H1 (cell line): ENCODE data around the gene BBS1. TPM values are rescaled to one million over a fixed set of nuclear protein-coding genes. Genes with fewer than 3 reads are reported as not detected.

Source experiments
- CTCF ChIA-PET: fragments of 300-600 bp; sonication (Branson Sonifier 250); formaldehyde crosslinking; loops from one replicate; lab custom pipeline; 2021; ENCODE audit not compliant: partially characterized antibody; lab: Charles Lee
- POLR2A ChIA-PET: fragments of 300-600 bp; sonication (Branson Sonifier 250); formaldehyde crosslinking; loops from one replicate; lab custom pipeline; 2021; ENCODE audit warnings: inconsistent platforms; ENCODE audit not compliant: partially characterized antibody; lab: Charles Lee
- DNase-seq, 2 experiments: peaks; one replicate each; pipeline versions ENCODE4 v3.0.0 to v3.0.0-alpha.2; 2010 to 2022; ENCODE audit warnings: low spot score in 2 of 2, low read depth in 1 of 2, mixed read lengths in 1 of 2
- FAIRE-seq: peaks from 2 replicates; lab custom pipeline; 2011; peaks lifted over from hg19 to GRCh38; lab: Jason Lieb, UNC
- H2AFZ ChIP-seq: 2 replicates; pipeline ENCODE4 v1.8.1; 2012; ENCODE audit warnings: low read length, inconsistent platforms
- H2AK5ac ChIP-seq: 2 replicates; pipeline ENCODE4 v1.6.1; 2013; ENCODE audit warnings: low read depth, low read length
- H2BK120ac ChIP-seq: replicated peaks from 2 replicates; pipeline ENCODE3; 2013; ENCODE audit warnings: low read depth, low read length, inconsistent platforms
- H2BK12ac ChIP-seq: 2 replicates; pipeline ENCODE4 v1.6.1; 2013; ENCODE audit warnings: low read depth, low read length
- H2BK15ac ChIP-seq: 2 replicates; pipeline ENCODE4 v1.6.1; 2013; ENCODE audit warnings: low read length
- H2BK20ac ChIP-seq: 2 replicates; pipeline ENCODE4 v1.6.1; 2013; ENCODE audit warnings: low read length
- H2BK5ac ChIP-seq: 2 replicates; pipeline ENCODE4 v1.6.1; 2013; ENCODE audit warnings: low read depth, low read length
- H3K14ac ChIP-seq: 2 replicates; pipeline ENCODE4 v1.6.1; 2013; ENCODE audit warnings: inconsistent platforms; ENCODE audit not compliant: insufficient read length
- H3K18ac ChIP-seq: 2 replicates; pipeline ENCODE4 v1.6.1; 2013; ENCODE audit warnings: low read length; ENCODE audit errors: extremely low read depth
- H3K23ac ChIP-seq: 2 replicates; pipeline ENCODE4 v1.6.1; 2013; ENCODE audit warnings: inconsistent platforms; ENCODE audit not compliant: insufficient read length
- H3K23me2 ChIP-seq: 2 replicates; pipeline ENCODE4 v1.6.1; 2013; ENCODE audit warnings: low read depth, low read length
- H3K27ac ChIP-seq: 2 replicates; pipeline ENCODE4 v1.6.1; 2011; ENCODE audit warnings: low read depth, low read length, inconsistent platforms
- H3K27me3 ChIP-seq, 4 experiments: replicated peaks in 1 of 4; 1 replicate in 1 of 4; 2 replicates in 3 of 4; pipeline versions ENCODE4 v1.6.1 to v1.8.1; 2011 to 2013; ENCODE audit warnings: low read length in 3 of 4, mild to moderate bottlenecking in 3 of 4, inconsistent platforms in 2 of 4, mixed read lengths in 2 of 4, moderate library complexity in 1 of 4; ENCODE audit not compliant: control insufficient read depth in 3 of 4, insufficient read depth in 3 of 4; ENCODE audit errors: extremely low read depth in 1 of 4
- H3K36me3 ChIP-seq, 4 experiments: 2 replicates each; pipeline versions ENCODE4 v1.6.1 to v1.8.1; 2011 to 2013; ENCODE audit warnings: mild to moderate bottlenecking in 4 of 4, low read length in 3 of 4, moderate library complexity in 2 of 4, control low read depth in 1 of 4, inconsistent platforms in 1 of 4; ENCODE audit not compliant: insufficient read depth in 4 of 4, control insufficient read depth in 2 of 4
- H3K4ac ChIP-seq: replicated peaks from 2 replicates; pipeline ENCODE3; 2013; ENCODE audit warnings: low read length, low read depth, mixed read lengths, inconsistent platforms; ENCODE audit not compliant: insufficient read length
- H3K4me1 ChIP-seq, 4 experiments: replicated peaks in 1 of 4; 1 replicate in 1 of 4; 2 replicates in 3 of 4; pipeline versions ENCODE4 v1.6.1 to v1.8.1; 2011 to 2013; ENCODE audit warnings: low read length in 3 of 4, inconsistent platforms in 2 of 4, mixed read lengths in 1 of 4; ENCODE audit not compliant: insufficient read depth in 4 of 4, control insufficient read depth in 3 of 4
- H3K4me2 ChIP-seq, 2 experiments: 2 replicates each; pipeline versions ENCODE4 v1.6.1 to v1.8.1; 2011 to 2013; ENCODE audit warnings: low read depth in 2 of 2, low read length in 2 of 2, control low read depth in 1 of 2, inconsistent platforms in 1 of 2, mild to moderate bottlenecking in 1 of 2; ENCODE audit not compliant: insufficient read depth in 1 of 2
- H3K4me3 ChIP-seq, 4 experiments: fragments of 200-600, 300-600 bp in 1 of 4; sonication (generic), shearing (Covaris generic), sonication (Bioruptor Twin) in 1 of 4; 2 replicates each; pipeline versions ENCODE4 v1.5.1 to v1.8.1; 2011 to 2016; ENCODE audit warnings: low read length in 4 of 4, low read depth in 3 of 4, control low read depth in 2 of 4, inconsistent platforms in 2 of 4, mild to moderate bottlenecking in 2 of 4, mixed read lengths in 1 of 4, moderate library complexity in 1 of 4; ENCODE audit not compliant: insufficient read depth in 2 of 4; ENCODE audit errors: extremely low read depth in 1 of 4
- H3K56ac ChIP-seq: replicated peaks from 2 replicates; pipeline ENCODE3; 2013; ENCODE audit warnings: low read depth, mild to moderate bottlenecking, mixed read lengths, low read length, inconsistent platforms; ENCODE audit not compliant: insufficient read length
- H3K79me1 ChIP-seq: 2 replicates; pipeline ENCODE4 v1.6.1; 2013; ENCODE audit warnings: low read depth, low read length, control low read depth
- H3K79me2 ChIP-seq, 2 experiments: 2 replicates each; pipeline versions ENCODE4 v1.6.1 to v1.8.1; 2012 to 2013; ENCODE audit warnings: low read length in 2 of 2, mild to moderate bottlenecking in 2 of 2, inconsistent platforms in 1 of 2; ENCODE audit not compliant: insufficient read depth in 2 of 2, control insufficient read depth in 1 of 2
- H3K9ac ChIP-seq, 4 experiments: replicated peaks in 1 of 4; 1 replicate in 1 of 4; 2 replicates in 3 of 4; pipeline versions ENCODE4 v1.6.1 to v1.8.1; 2011 to 2013; ENCODE audit warnings: low read depth in 3 of 4, low read length in 3 of 4, control low read depth in 2 of 4, mild to moderate bottlenecking in 2 of 4, moderate library complexity in 2 of 4, inconsistent platforms in 1 of 4; ENCODE audit errors: extremely low read depth in 1 of 4
- H3K9me3 ChIP-seq, 2 experiments: 2 replicates each; pipeline versions ENCODE4 v1.6.1 to v1.8.1; 2012 to 2013; ENCODE audit warnings: mild to moderate bottlenecking in 2 of 2, moderate library complexity in 2 of 2, control low read depth in 1 of 2, inconsistent platforms in 1 of 2, low read depth in 1 of 2, low read length in 1 of 2, mixed read lengths in 1 of 2; ENCODE audit not compliant: insufficient read depth in 2 of 2
- H4K20me1 ChIP-seq, 2 experiments: replicated peaks in 1 of 2; 2 replicates each; pipeline versions ENCODE3 to v1.8.1; 2011 to 2013; ENCODE audit warnings: inconsistent platforms in 2 of 2, low read length in 2 of 2, mild to moderate bottlenecking in 1 of 2; ENCODE audit not compliant: insufficient read depth in 2 of 2, control insufficient read depth in 1 of 2
- H4K5ac ChIP-seq: 2 replicates; pipeline ENCODE4 v1.6.1; 2013; ENCODE audit warnings: low read length, low read depth, mixed read lengths, inconsistent platforms; ENCODE audit not compliant: insufficient read length
- H4K8ac ChIP-seq: 2 replicates; pipeline ENCODE4 v1.8.0; 2013; ENCODE audit warnings: mild to moderate bottlenecking, moderate library complexity, low read length, inconsistent platforms; ENCODE audit not compliant: insufficient read depth; ENCODE audit errors: extremely low read depth
- H4K91ac ChIP-seq: replicated peaks from 2 replicates; pipeline ENCODE3; 2013; ENCODE audit warnings: low read length, mixed read lengths, inconsistent platforms; ENCODE audit not compliant: insufficient read length
- USF2 ChIP-seq: IDR thresholded peaks from 2 replicates; pipeline ENCODE4 v1.6.1; 2011; ENCODE audit warnings: low read length, improper control_type of control experiment
- WGBS, 2 experiments: shearing (Covaris generic) in 1 of 2; methylation state at CpG; one replicate each; pipeline versions ENCODE4 v1.1.6 to v1.1.7; 2013 to 2015; ENCODE audit warnings: low lambda C conversion rate in 2 of 2, mixed read lengths in 2 of 2, inconsistent platforms in 1 of 2, low coverage in 1 of 2, missing lambda C conversion rate in 1 of 2; ENCODE audit not compliant: insufficient replicate concordance in 2 of 2, insufficient coverage in 1 of 2, insufficient read length in 1 of 2; ENCODE audit errors: extremely low coverage in 1 of 2, missing lambda C conversion rate in 1 of 2; 5-methylcytosine and 5-hydroxymethylcytosine counted together
- polyA plus RNA-seq, 7 experiments: library from polyadenylated mRNA; depleted of rRNA in 3 of 7; stranded (reverse) in 5 of 7; unstranded in 2 of 7; fragments of >200 nt in 5 of 7; fragments of 200-250 nt in 2 of 7; gene quantifications; 1 replicate in 5 of 7; 2 replicates in 1 of 7; 4 replicates in 1 of 7; pipeline versions ENCODE4 v1.2.1 to v1.2.3, GENCODE V29; 2011 to 2013; ENCODE audit warnings: missing spikeins in 2 of 7, mixed read lengths in 2 of 7
- total RNA-seq: library from RNA; stranded (reverse); fragmentation: NEBNext Ultra II Directional; extraction: Animal tissue kit (Norgen Biotek cat#: 25700); gene quantifications from 2 replicates; pipeline ENCODE4 v1.2.1, GENCODE V29; 2021

Gene BBS1
- total and polyA plus RNA-seq, 2 of the 8 experiments (the other 6 are each of a cell fraction or from before 2014, with no cell fraction given), result 19.1 to 19.5 TPM

GRCh38 chr11:66476841-66477251, 33.6 kb upstream of the BBS1 start:
- H3K4me2 ChIP-seq, result no peak overlapping the region; a peak in 2 of 4 replicates
- no peak overlapping the region for H3K56ac ChIP-seq
- H3K14ac ChIP-seq, result no peak overlapping the region
- H3K27me3 ChIP-seq, result no peaks in the 10 kb centered on the region
- H3K9ac ChIP-seq, result no peak overlapping the region
- H3K27ac ChIP-seq, result no peak overlapping the region
- FAIRE-seq, result no peak
- H2BK5ac ChIP-seq, result peak overlapping the region; percentile 47; the same call in 1 of the 2 replicates
- 85% methylated on average over 9 of the region's 9 CpGs; no CpG with 5 or more reads in 1 of the 2 experiments for WGBS, 2 experiments
- no peak overlapping the region for H2BK15ac ChIP-seq
- H3K79me1 ChIP-seq, result no peaks in the 10 kb centered on the region
- H2BK12ac ChIP-seq, result no peak overlapping the region
- peak in 1 of 2 experiments; percentile 51 for DNase-seq
- H3K4ac ChIP-seq, result no peak overlapping the region
- no peak overlapping the region for H2AK5ac ChIP-seq
- ChIA-PET CTCF (interaction anchor here (0.7 to 2.7 kb wide), 10 partner anchors 9 to 177 kb away, joined by 3 to 25 read pairs (median 3); partner anchors contain the start of genes MRPL11, NPAS4 and PELI3), POLR2A (interaction anchor here (1.1 to 6.1 kb wide), 2 partner anchors 9 to 18 kb away, joined by 3 to 85 read pairs; partner anchors contain the start of gene PELI3)
- peak overlapping the region; percentile 45; the same call in 1 of the 2 replicates for H4K8ac ChIP-seq
- no peaks in the 10 kb centered on the region; a peak in 2 of 8 replicates for H3K36me3 ChIP-seq
- peaks cover 5% of the 10 kb centered on the region; the same call in 1 of the 2 replicates for H3K23me2 ChIP-seq
- no peak overlapping the region for H4K5ac ChIP-seq
- H2BK20ac ChIP-seq, result no peak overlapping the region
- peak overlapping the region; percentile 40; the same call in 1 of the 2 replicates for H3K18ac ChIP-seq
- H3K23ac ChIP-seq, result no peak overlapping the region
- H4K20me1 ChIP-seq, result peaks cover 2% of the 10 kb centered on the region in 2 experiments
- no peak overlapping the region for H2AFZ ChIP-seq
- H3K4me3 ChIP-seq, result no peak overlapping the region
- H2BK120ac ChIP-seq, result no peak overlapping the region
- no peaks in the 10 kb centered on the region for H3K9me3 ChIP-seq
- peaks cover 0 to 6% (median under 1%) of the 10 kb centered on the region in 4 experiments; a peak in 3 of 7 replicates for H3K4me1 ChIP-seq
- H4K91ac ChIP-seq, result no peak overlapping the region
- H3K79me2 ChIP-seq, result no peaks in the 10 kb centered on the region
- peak; percentile 58 for TF ChIP-seq USF2
